HCT116 (cell line): ENCODE measurements around the gene TPK1. TPM values are rescaled to one million over a fixed set of nuclear protein-coding genes. Genes with fewer than 3 reads are reported as not detected.

Experiments
- ATAC-seq: fragments of 200-7000 bp; cut with Tn5 transposase; 2 replicates; pipeline ENCODE4 v1.9.1; 2020; ENCODE audit warnings: mild to moderate bottlenecking, moderate library complexity
- BruUV-seq: library from RNA; stranded (reverse); fragments of 400-500 nt; replicated peaks from 2 replicates; lab custom pipeline; 2021; lab: Mats Ljungman, UMichigan
- CTCF ChIA-PET: fragments of 300-600 bp; sonication (Branson Sonifier 250); formaldehyde crosslinking; loops from one replicate; lab custom pipeline; 2021; ENCODE audit warnings: antibody characterized with exemption; lab: Charles Lee
- POLR2A ChIA-PET: fragments of 300-600, 350-600 bp; sonication (Branson Sonifier 250); formaldehyde crosslinking; loops from one replicate; lab custom pipeline; 2021; ENCODE audit warnings: antibody characterized with exemption; lab: Charles Lee
- RAD21 ChIA-PET, 2 experiments: fragments of 300-600 bp; sonication (Branson Sonifier 250); formaldehyde crosslinking; loops; one replicate each; lab custom pipeline; 2023; ENCODE audit warnings: low total read pairs in 2 of 2; ENCODE audit not compliant: uncharacterized antibody in 2 of 2, unreplicated experiment in 2 of 2, low non-redundant PET in 1 of 2; lab: Charles Lee
- DNase-seq: peaks from one replicate; pipeline ENCODE4 v3.0.0-alpha.2; 2010; ENCODE audit warnings: low read depth, low spot score
- H2AFZ ChIP-seq: fragments of 200-600 bp; shearing (Covaris generic), sonication (generic); 2 replicates; pipeline ENCODE4 v1.6.1; 2017; ENCODE audit warnings: low read depth, mixed run types, mixed read lengths, antibody characterized with exemption, low read length; ENCODE audit not compliant: poor library complexity, severe bottlenecking
- H3K27ac ChIP-seq: 2 replicates; pipeline ENCODE4 v1.5.1; 2012; ENCODE audit warnings: low read depth, low read length
- H3K27me3 ChIP-seq: fragments of 200-600 bp; sonication (generic); 2 replicates; pipeline ENCODE4 v1.6.1; 2016; ENCODE audit warnings: mixed run types, low read length, mixed read lengths; ENCODE audit not compliant: insufficient read depth
- H3K36me3 ChIP-seq, 2 experiments: fragments of 200-500 bp in 1 of 2; fragments of 200-600 bp in 1 of 2; sonication (Bioruptor generic) in 1 of 2; sonication (generic) in 1 of 2; 2 replicates each; pipeline versions ENCODE4 v1.5.1 to v1.6.1; 2014 to 2016; ENCODE audit warnings: low read length in 2 of 2, inconsistent platforms in 1 of 2, mixed read lengths in 1 of 2, mixed run types in 1 of 2; ENCODE audit not compliant: insufficient read depth in 2 of 2, control insufficient read depth in 1 of 2
- H3K4me1 ChIP-seq, 2 experiments: fragments of 200-600 bp in 1 of 2; sonication (generic) in 1 of 2; 2 replicates each; pipeline versions ENCODE4 v1.5.1 to v1.6.1; 2012 to 2017; ENCODE audit warnings: low read length in 2 of 2, inconsistent platforms in 1 of 2, mild to moderate bottlenecking in 1 of 2, mixed read lengths in 1 of 2, mixed run types in 1 of 2, moderate library complexity in 1 of 2; ENCODE audit not compliant: insufficient read depth in 2 of 2, control insufficient read depth in 1 of 2
- H3K4me2 ChIP-seq: fragments of 200-600 bp; sonication (generic); 2 replicates; pipeline ENCODE4 v1.6.1; 2017; ENCODE audit warnings: mixed run types, low read length, mixed read lengths
- H3K4me3 ChIP-seq, 2 experiments: fragments of 200-600 bp in 1 of 2; sonication (generic) in 1 of 2; replicated peaks in 1 of 2; 2 replicates each; pipeline ENCODE4 v1.5.1; 2011 to 2016; ENCODE audit warnings: low read length in 2 of 2, control low read depth in 1 of 2, low read depth in 1 of 2, mild to moderate bottlenecking in 1 of 2, mixed read lengths in 1 of 2, mixed run types in 1 of 2
- H3K79me2 ChIP-seq: fragments of 200-600 bp; sonication (generic); 2 replicates; pipeline ENCODE4 v1.6.1; 2017; ENCODE audit warnings: mild to moderate bottlenecking, mixed run types, low read length, moderate library complexity, mixed read lengths; ENCODE audit not compliant: insufficient read depth
- H3K9ac ChIP-seq: fragments of 200-600 bp; sonication (generic); 2 replicates; pipeline ENCODE4 v1.6.1; 2016; ENCODE audit warnings: low read length, mixed read lengths
- H3K9me2 ChIP-seq: fragments of 200-600 bp; sonication (generic), shearing (Covaris generic); 2 replicates; pipeline ENCODE4 v1.6.1; 2017; ENCODE audit warnings: mixed run types, mild to moderate bottlenecking, moderate library complexity; ENCODE audit not compliant: insufficient read depth
- H3K9me3 ChIP-seq, 2 experiments: fragments of 200-500 bp in 1 of 2; fragments of 200-600 bp in 1 of 2; sonication (Bioruptor generic) in 1 of 2; sonication (generic) in 1 of 2; 2 replicates each; pipeline ENCODE4 v1.6.1; 2014 to 2017; ENCODE audit warnings: low read length in 2 of 2, mixed read lengths in 2 of 2, inconsistent platforms in 1 of 2, low read depth in 1 of 2, mild to moderate bottlenecking in 1 of 2, mixed run types in 1 of 2, moderate library complexity in 1 of 2; ENCODE audit not compliant: control insufficient read depth in 1 of 2, insufficient read depth in 1 of 2
- H4K20me1 ChIP-seq: fragments of 200-600 bp; sonication (generic), shearing (Covaris generic); 2 replicates; pipeline ENCODE4 v1.6.1; 2017; ENCODE audit warnings: mixed run types, mild to moderate bottlenecking, moderate library complexity; ENCODE audit not compliant: insufficient read depth
- JUND ChIP-seq: IDR thresholded peaks from 2 replicates; pipeline ENCODE4 v1.6.1; 2012
- POLR2AphosphoS5 ChIP-seq: IDR thresholded peaks from 2 replicates; pipeline ENCODE4 v1.6.1; 2011; ENCODE audit warnings: mild to moderate bottlenecking, low read depth, low read length, moderate library complexity
- ZBTB33 ChIP-seq: IDR thresholded peaks from 2 replicates; pipeline ENCODE4 v1.6.1; 2011; ENCODE audit warnings: mild to moderate bottlenecking, low read length, moderate library complexity; ENCODE audit not compliant: insufficient replicate concordance; ENCODE audit errors: extremely low read depth
- intact Hi-C: fragments of 100-400 bp; cut with micrococcal nuclease; formaldehyde crosslinking; loops from 2 replicates; pipeline ENCODE4 v1.10.0; 2022
- total RNA-seq: library from RNA; stranded (reverse); gene quantifications from one replicate; pipeline ENCODE4 v1.2.1, GENCODE V29; 2021; ENCODE audit not compliant: unreplicated experiment

Gene TPK1
- total RNA-seq, 1 experiment from 2014 or later: 5.4 TPM

- no peak for TF ChIP-seq ZBTB33
These were observed 306.5 kb downstream of the TPK1 start (continued) for GRCh38 chr7:144529269-144529926.

GRCh38 chr7:144528536-144529045, 307.3 kb downstream of the TPK1 start:
- BruUV-seq: no TSS peak
- Histone ChIP-seq H3K4me3 (no peak overlapping the region), H3K36me3 (no peaks in the 10 kb centered on the region), H2AFZ (no peak overlapping the region), H3K9ac (no peak overlapping the region), H3K27ac (no peak overlapping the region), H3K4me1 (no peaks in the 10 kb centered on the region), H3K27me3 (no peaks in the 10 kb centered on the region), H3K9me3 (no peaks in the 10 kb centered on the region), H3K79me2 (no peaks in the 10 kb centered on the region), H3K4me2 (no peak overlapping the region), H4K20me1 (no peaks in the 10 kb centered on the region), H3K9me2 (no peaks in the 10 kb centered on the region)
- no peak for DNase-seq
- TF ChIP-seq POLR2AphosphoS5 (no peak), ZBTB33 (no peak), JUND (no peak)
- ChIA-PET RAD21 (no interaction called here), CTCF (no interaction called here), POLR2A (no interaction called here)
- intact Hi-C loops: no loop called here
- no peak for ATAC-seq
